GM21529 (cell line): ENCODE results near the gene CLEC2A.
"Not testable (repeated sequence)": the region's sequence is repeated elsewhere in the genome, so short reads cannot be mapped to it uniquely, and the experiment has no call there.

Experiments used
- ATAC-seq: cut with Tn5 transposase; IDR thresholded peaks from one replicate; pipeline ENCODE4 v1.9.1; 2021; ENCODE audit not compliant: unreplicated experiment

The CLEC2A gene

GRCh38 chr12:9932270-9932669, at the start of gene CLEC2A:
Gene CLEC2A (minus strand): TSS chr12:9932370. CDS start chr12:9932329, 41 bp downstream.
- ATAC-seq, result no peak

- no peak for ATAC-seq
Observed at GRCh38 chr12:9980126-9980525, 48.0 kb upstream of the CLEC2A start.

GRCh38 chr12:9977916-9978315, 45.7 kb upstream of the CLEC2A start:
- ATAC-seq, result no peak

- ATAC-seq, result not testable (repeated sequence)
Observed at GRCh38 chr12:9976626-9977025, 44.5 kb upstream of the CLEC2A start.

GRCh38 chr12:9975614-9976013, 43.4 kb upstream of the CLEC2A start:
- ATAC-seq, result no peak

- ATAC-seq, result not testable (repeated sequence)
Observed at GRCh38 chr12:9974731-9975130, 42.6 kb upstream of the CLEC2A start.

GRCh38 chr12:9973949-9974348, 41.8 kb upstream of the CLEC2A start:
- ATAC-seq, result no peak

GRCh38 chr12:9971181-9971580, 39.0 kb upstream of the CLEC2A start, which contains the start of gene CLEC12A:
Gene CLEC12A (plus strand): TSS chr12:9971409. CDS start chr12:9971597, 188 bp downstream.
- ATAC-seq, result no peak

- no peak for ATAC-seq
Observed at GRCh38 chr12:9969673-9970072, 37.5 kb upstream of the CLEC2A start.

GRCh38 chr12:9961901-9962300, 29.7 kb upstream of the CLEC2A start:
- ATAC-seq, result no peak

GRCh38 chr12:9961106-9961505, 28.9 kb upstream of the CLEC2A start:
- ATAC-seq, result peak; percentile 51

GRCh38 chr12:9960590-9960989, 28.4 kb upstream of the CLEC2A start:
- no peak for ATAC-seq

- no peak for ATAC-seq
Observed at GRCh38 chr12:9957834-9958233, 25.7 kb upstream of the CLEC2A start.

GRCh38 chr12:9952954-9953729, 21.0 kb upstream of the CLEC2A start:
- ATAC-seq, result not testable (repeated sequence)

- ATAC-seq, result no peak
Observed at GRCh38 chr12:9951026-9951675, 19.0 kb upstream of the CLEC2A start.

GRCh38 chr12:9948606-9949296, 16.6 kb upstream of the CLEC2A start:
- ATAC-seq, result peak; percentile 98

GRCh38 chr12:9947674-9948073, 15.5 kb upstream of the CLEC2A start:
- ATAC-seq, result no peak

GRCh38 chr12:9944391-9944790, 12.2 kb upstream of the CLEC2A start:
- ATAC-seq, result no peak

- no peak for ATAC-seq
Observed at GRCh38 chr12:9943240-9943639, 11.1 kb upstream of the CLEC2A start.

GRCh38 chr12:9941838-9942237, 9.7 kb upstream of the CLEC2A start:
- ATAC-seq, result no peak

GRCh38 chr12:9940375-9940774, 8.2 kb upstream of the CLEC2A start:
- no peak for ATAC-seq

- no peak for ATAC-seq
Observed at GRCh38 chr12:9936591-9936990, 4.4 kb upstream of the CLEC2A start.
